ENCODE results near the gene SAP30L. TPM values are rescaled to one million over a fixed set of nuclear protein-coding genes. Genes with fewer than 3 reads are reported as not detected.

SAP30L gene
- total RNA-seq, 2 donors from 2014 or later = 27.7 to 40.3 TPM

DNA sequence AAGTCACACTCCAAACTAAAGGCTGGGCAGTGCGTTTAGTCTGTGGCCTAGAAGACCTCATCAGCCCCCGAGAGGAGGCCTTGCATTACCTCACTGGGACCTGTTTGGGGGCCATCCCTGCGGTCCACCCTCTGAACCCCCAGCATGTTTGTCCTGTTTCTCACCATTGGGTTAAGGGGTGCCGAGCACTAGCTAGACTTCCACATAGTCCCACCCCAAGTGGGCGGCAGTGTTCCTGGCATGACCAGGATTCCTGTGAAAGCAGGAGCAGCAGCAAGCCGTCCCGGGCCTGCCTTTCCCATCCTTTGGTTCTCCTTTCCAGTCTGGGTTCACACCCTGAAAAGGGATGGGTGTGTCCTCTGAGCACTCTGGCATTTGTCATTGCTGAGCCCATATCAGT, 26.6 kb upstream of the SAP30L start:
- no peak overlapping the region for H3K27ac Mint-ChIP-seq
- WGBS, 2 experiments (ENCODE audit: insufficient coverage in 1 of 2, insufficient read length in 1 of 2) = 93 to 95% methylated on average over 6 to 7 of the region's 7 CpGs
- TF ChIP-seq, protein P1, sequence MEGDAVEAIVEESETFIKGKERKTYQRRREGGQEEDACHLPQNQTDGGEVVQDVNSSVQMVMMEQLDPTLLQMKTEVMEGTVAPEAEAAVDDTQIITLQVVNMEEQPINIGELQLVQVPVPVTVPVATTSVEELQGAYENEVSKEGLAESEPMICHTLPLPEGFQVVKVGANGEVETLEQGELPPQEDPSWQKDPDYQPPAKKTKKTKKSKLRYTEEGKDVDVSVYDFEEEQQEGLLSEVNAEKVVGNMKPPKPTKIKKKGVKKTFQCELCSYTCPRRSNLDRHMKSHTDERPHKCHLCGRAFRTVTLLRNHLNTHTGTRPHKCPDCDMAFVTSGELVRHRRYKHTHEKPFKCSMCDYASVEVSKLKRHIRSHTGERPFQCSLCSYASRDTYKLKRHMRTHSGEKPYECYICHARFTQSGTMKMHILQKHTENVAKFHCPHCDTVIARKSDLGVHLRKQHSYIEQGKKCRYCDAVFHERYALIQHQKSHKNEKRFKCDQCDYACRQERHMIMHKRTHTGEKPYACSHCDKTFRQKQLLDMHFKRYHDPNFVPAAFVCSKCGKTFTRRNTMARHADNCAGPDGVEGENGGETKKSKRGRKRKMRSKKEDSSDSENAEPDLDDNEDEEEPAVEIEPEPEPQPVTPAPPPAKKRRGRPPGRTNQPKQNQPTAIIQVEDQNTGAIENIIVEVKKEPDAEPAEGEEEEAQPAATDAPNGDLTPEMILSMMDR (conservative IDR thresholded peaks at IDR 0.05) = no peak
- H3K9me3 Mint-ChIP-seq = peaks cover 2% of the 10 kb centered on the region
- Histone ChIP-seq H3K4me1 (ENCODE audit: control insufficient read depth, insufficient read depth, low read length) (no peaks in the 10 kb centered on the region), H3K4me3 (ENCODE audit: low read length) (no peak overlapping the region), H3K9me3 (ENCODE audit: control insufficient read depth, low read length) (peaks cover 12% of the 10 kb centered on the region), H3K36me3 (ENCODE audit: control insufficient read depth, insufficient read depth, low read length) (peaks cover 40% of the 10 kb centered on the region), H3K27me3 (ENCODE audit: control insufficient read depth, insufficient read depth, low read length, poor library complexity, severe bottlenecking) (no peaks in the 10 kb centered on the region), H3K27ac (ENCODE audit: low read depth, low read length) (no peak overlapping the region), H3K9ac (ENCODE audit: extremely low read depth, low read length, poor library complexity, severe bottlenecking) (no peak overlapping the region)
- H3K27me3 Mint-ChIP-seq (ENCODE audit: insufficient read depth) = no peaks in the 10 kb centered on the region
- H3K4me3 Mint-ChIP-seq = no peak overlapping the region
- no peak for DNase-seq
- H3K36me3 Mint-ChIP-seq (ENCODE audit: low read depth) = peaks cover 21% of the 10 kb centered on the region
- peaks cover 5% of the 10 kb centered on the region for H3K4me1 Mint-ChIP-seq

DNA sequence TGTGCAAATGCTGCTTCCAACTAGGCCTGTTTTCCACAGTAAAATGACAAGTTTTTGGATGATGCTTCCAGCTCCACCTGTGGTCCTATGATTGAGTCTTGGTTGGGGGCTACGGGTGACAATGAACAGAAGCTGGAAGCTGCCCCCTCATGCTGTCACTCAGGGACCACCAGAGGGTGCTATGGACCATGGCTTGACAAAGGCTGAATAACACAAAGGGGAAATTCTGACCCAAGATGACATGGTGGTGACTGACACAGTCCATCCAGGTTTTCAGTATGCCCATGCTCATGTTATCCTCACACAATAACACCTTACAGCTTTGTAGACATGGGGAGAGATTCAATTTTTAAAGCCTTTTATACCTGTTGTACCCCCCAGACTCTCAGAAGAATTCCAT, 23.9 kb upstream of the SAP30L start:
- peaks cover 5% of the 10 kb centered on the region for H3K4me1 Mint-ChIP-seq
- H3K27me3 Mint-ChIP-seq (ENCODE audit: insufficient read depth) = no peaks in the 10 kb centered on the region
- 40 to 89% methylated on average over 1 of the region's 1 CpG for WGBS, 2 experiments (ENCODE audit: insufficient coverage in 1 of 2, insufficient read length in 1 of 2)
- H3K9me3 ChIP-seq (ENCODE audit: control insufficient read depth, low read length) = peaks cover 12% of the 10 kb centered on the region
- TF ChIP-seq, protein P1 (conservative IDR thresholded peaks at IDR 0.05) = peak; percentile 86
- peaks cover 2% of the 10 kb centered on the region for H3K9me3 Mint-ChIP-seq
- H3K9ac ChIP-seq (ENCODE audit: extremely low read depth, low read length, poor library complexity, severe bottlenecking) = no peak overlapping the region
- H3K36me3 Mint-ChIP-seq (ENCODE audit: low read depth) = peaks cover 14% of the 10 kb centered on the region
- H3K27ac Mint-ChIP-seq = no peak overlapping the region
- H3K4me3 ChIP-seq (ENCODE audit: low read length) = no peak overlapping the region
- no peaks in the 10 kb centered on the region for H3K27me3 ChIP-seq (ENCODE audit: control insufficient read depth, insufficient read depth, low read length, poor library complexity, severe bottlenecking)
- H3K36me3 ChIP-seq (ENCODE audit: control insufficient read depth, insufficient read depth, low read length) = peaks cover 21% of the 10 kb centered on the region
- peak; percentile 81 for DNase-seq
- H3K4me3 Mint-ChIP-seq = no peak overlapping the region
- no peaks in the 10 kb centered on the region for H3K4me1 ChIP-seq (ENCODE audit: control insufficient read depth, insufficient read depth, low read length)
- no peak overlapping the region for H3K27ac ChIP-seq (ENCODE audit: low read depth, low read length)

DNA sequence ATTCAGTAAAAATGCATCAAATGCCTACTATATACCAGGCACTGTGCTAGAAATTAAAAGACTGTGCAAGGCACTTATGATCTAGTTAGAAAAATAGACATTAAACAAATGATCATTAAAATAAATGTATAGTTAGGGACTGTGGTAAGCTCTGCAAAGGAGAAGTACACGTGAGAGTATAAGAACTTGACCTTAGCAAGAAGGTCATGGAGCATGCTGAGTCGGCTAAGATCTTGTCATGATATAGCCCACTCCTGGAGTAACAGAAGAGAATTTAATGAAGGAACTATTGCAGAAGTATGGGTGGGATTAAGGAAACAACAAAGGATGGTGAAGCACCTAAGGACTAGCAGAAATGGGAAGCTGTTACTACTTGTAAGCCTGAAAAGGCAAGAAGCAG, 23.5 kb upstream of the SAP30L start:
- no peak for DNase-seq
- H3K4me3 ChIP-seq (ENCODE audit: low read length) = no peak overlapping the region
- peaks cover 14% of the 10 kb centered on the region for H3K36me3 Mint-ChIP-seq (ENCODE audit: low read depth)
- no peak overlapping the region for H3K9ac ChIP-seq (ENCODE audit: extremely low read depth, low read length, poor library complexity, severe bottlenecking)
- H3K27ac ChIP-seq (ENCODE audit: low read depth, low read length) = no peak overlapping the region
- no peak overlapping the region for H3K27ac Mint-ChIP-seq
- TF ChIP-seq, protein P1 (conservative IDR thresholded peaks at IDR 0.05) = no peak
- H3K27me3 Mint-ChIP-seq (ENCODE audit: insufficient read depth) = no peaks in the 10 kb centered on the region
- peaks cover 17% of the 10 kb centered on the region for H3K36me3 ChIP-seq (ENCODE audit: control insufficient read depth, insufficient read depth, low read length)
- no peaks in the 10 kb centered on the region for H3K4me1 ChIP-seq (ENCODE audit: control insufficient read depth, insufficient read depth, low read length)
- no peak overlapping the region for H3K4me3 Mint-ChIP-seq
- WGBS, 2 experiments (ENCODE audit: insufficient coverage in 1 of 2, insufficient read length in 1 of 2) = 90 to 91% methylated on average over 2 of the region's 2 CpGs
- H3K9me3 Mint-ChIP-seq = peaks cover 2% of the 10 kb centered on the region
- peaks cover 5% of the 10 kb centered on the region for H3K4me1 Mint-ChIP-seq
- H3K9me3 ChIP-seq (ENCODE audit: control insufficient read depth, low read length) = peaks cover 12% of the 10 kb centered on the region
- no peaks in the 10 kb centered on the region for H3K27me3 ChIP-seq (ENCODE audit: control insufficient read depth, insufficient read depth, low read length, poor library complexity, severe bottlenecking)
